Measurements from ENCODE around the gene MORF4L2. TPM values are rescaled to one million over a fixed set of nuclear protein-coding genes. Genes with fewer than 3 reads are reported as not detected.

The MORF4L2 gene
- 100 to 1,000 TPM; 258 to 722 (median 535) TPM for total RNA-seq

GRCh38 chrX:103686199-103687072 lies at the start of gene MORF4L2:
MORF4L2 (minus strand) TSS chrX:103686699; CDS start chrX:103677027, 9,672 bp downstream.
- peak; percentile 84 to 86 for TF ChIP-seq POLR2A (IDR thresholded peaks at IDR 0.05)
- no peak for TF ChIP-seq CTCF (IDR thresholded peaks at IDR 0.05)
- no peaks in the 10 kb centered on the region for H3K9me3 ChIP-seq
- no peaks in the 10 kb centered on the region for H3K4me1 ChIP-seq
- DNase-seq = peak; percentile 87 to 96
- peak within 1 kb of the TSS; percentile 47 to 57 for H3K4me3 ChIP-seq
- H3K27ac ChIP-seq = peak within 1 kb of the TSS; percentile 93 to 95
- no peaks in the 10 kb centered on the region for H3K27me3 ChIP-seq
- H3K36me3 ChIP-seq = no peaks in the 10 kb centered on the region
- intact Hi-C loops (cut with DNase I; ENCODE audit: low total_unique reads) = loop anchor here (5.0 kb wide), 1 partner anchor 154 kb away; no protein-coding TSS in a partner anchor

- H3K4me1 ChIP-seq = no peaks in the 10 kb centered on the region
- intact Hi-C loops (cut with DNase I; ENCODE audit: low total_unique reads) = no loop called here
- H3K27me3 ChIP-seq = peaks cover 0 to 7% of the 10 kb centered on the region in 2 donors
- H3K9me3 ChIP-seq = no peaks in the 10 kb centered on the region
- no peaks in the 10 kb centered on the region for H3K36me3 ChIP-seq
- no peak overlapping the region for H3K27ac ChIP-seq
- no peak overlapping the region for H3K4me3 ChIP-seq
- TF ChIP-seq CTCF (IDR thresholded peaks at IDR 0.05) (no peak), POLR2A (IDR thresholded peaks at IDR 0.05) (no peak)
- no peak for DNase-seq
Measured at GRCh38 chrX:103734125-103734760, 47.7 kb upstream of the MORF4L2 start.

- TF ChIP-seq CTCF (IDR thresholded peaks at IDR 0.05) = no peak
- TF ChIP-seq POLR2A (IDR thresholded peaks at IDR 0.05) = no peak
- no peaks in the 10 kb centered on the region for H3K4me1 ChIP-seq
- DNase-seq = no peak
- H3K27me3 ChIP-seq = peaks cover 0 to 7% of the 10 kb centered on the region in 2 donors
- H3K27ac ChIP-seq = no peak overlapping the region
- no peaks in the 10 kb centered on the region for H3K36me3 ChIP-seq
- no peak overlapping the region for H3K4me3 ChIP-seq
- intact Hi-C loops (cut with DNase I; ENCODE audit: low total_unique reads) = no loop called here
- no peaks in the 10 kb centered on the region for H3K9me3 ChIP-seq
Measured at GRCh38 chrX:103733017-103733416, 46.5 kb upstream of the MORF4L2 start.

GRCh38 chrX:103730796-103731493 lies 44.4 kb upstream of the MORF4L2 start:
- Histone ChIP-seq H3K27me3 (peaks cover 0 to 7% of the 10 kb centered on the region in 2 donors), H3K36me3 (no peaks in the 10 kb centered on the region), H3K4me3 (no peak overlapping the region), H3K4me1 (no peaks in the 10 kb centered on the region), H3K27ac (peak overlapping the region; percentile 57 to 62), H3K9me3 (no peaks in the 10 kb centered on the region)
- intact Hi-C loops (cut with DNase I; ENCODE audit: low total_unique reads) = no loop called here
- TF ChIP-seq POLR2A (IDR thresholded peaks at IDR 0.05) (no peak), CTCF (IDR thresholded peaks at IDR 0.05) (no peak)
- DNase-seq = no peak

All from uterus (tissue), 4 donors.